Loucy (cell line): ENCODE data around the gene IL7R.

Experiments
- EZH2phosphoT487 ChIP-seq: fragments of 200-600 bp; IDR thresholded peaks from 2 replicates; pipeline ENCODE4 v1.6.1; 2018; ENCODE audit warnings: antibody characterized with exemption, mild to moderate bottlenecking, moderate library complexity, borderline replicate concordance
- TF ChIP-seq, protein P1 (sequence below): fragments of 200-600 bp; sonication (generic); conservative IDR thresholded peaks from 2 replicates; pipeline ENCODE4 v1.5.1; 2014; ENCODE audit warnings: mild to moderate bottlenecking, antibody characterized with exemption, low read length

DNA sequence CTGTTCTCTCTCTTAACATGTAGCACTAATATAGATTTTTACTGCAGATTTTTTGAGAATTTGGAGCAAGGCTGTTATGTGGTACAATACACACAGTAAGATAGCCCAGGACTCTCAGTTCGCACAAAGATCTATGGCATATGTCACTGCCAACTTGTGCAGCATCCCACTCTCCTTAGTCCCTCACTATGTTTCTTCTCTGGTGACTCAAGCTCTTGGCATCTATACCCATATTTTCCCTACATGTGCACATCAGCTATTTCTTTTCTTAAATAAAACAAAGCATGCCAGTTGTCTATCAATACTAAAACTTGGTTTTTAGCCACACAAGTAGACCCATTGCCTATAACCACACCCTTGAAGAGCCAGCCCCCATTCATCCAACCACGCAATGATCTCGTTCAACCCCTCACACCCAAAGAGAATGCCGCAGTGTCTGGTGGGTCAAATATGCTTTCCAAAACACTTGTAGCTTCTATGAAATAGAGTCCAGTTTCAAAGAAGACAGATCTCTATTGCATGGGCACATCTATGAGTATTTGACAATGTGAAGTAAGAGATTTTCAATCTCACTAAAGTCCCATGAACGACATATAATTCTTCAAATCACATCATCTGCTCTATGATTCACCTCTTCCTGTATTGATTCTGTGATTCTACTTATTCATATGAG is 18.2 kb upstream of the IL7R start:
- no peak for TF ChIP-seq EZH2phosphoT487
- TF ChIP-seq, protein P1, sequence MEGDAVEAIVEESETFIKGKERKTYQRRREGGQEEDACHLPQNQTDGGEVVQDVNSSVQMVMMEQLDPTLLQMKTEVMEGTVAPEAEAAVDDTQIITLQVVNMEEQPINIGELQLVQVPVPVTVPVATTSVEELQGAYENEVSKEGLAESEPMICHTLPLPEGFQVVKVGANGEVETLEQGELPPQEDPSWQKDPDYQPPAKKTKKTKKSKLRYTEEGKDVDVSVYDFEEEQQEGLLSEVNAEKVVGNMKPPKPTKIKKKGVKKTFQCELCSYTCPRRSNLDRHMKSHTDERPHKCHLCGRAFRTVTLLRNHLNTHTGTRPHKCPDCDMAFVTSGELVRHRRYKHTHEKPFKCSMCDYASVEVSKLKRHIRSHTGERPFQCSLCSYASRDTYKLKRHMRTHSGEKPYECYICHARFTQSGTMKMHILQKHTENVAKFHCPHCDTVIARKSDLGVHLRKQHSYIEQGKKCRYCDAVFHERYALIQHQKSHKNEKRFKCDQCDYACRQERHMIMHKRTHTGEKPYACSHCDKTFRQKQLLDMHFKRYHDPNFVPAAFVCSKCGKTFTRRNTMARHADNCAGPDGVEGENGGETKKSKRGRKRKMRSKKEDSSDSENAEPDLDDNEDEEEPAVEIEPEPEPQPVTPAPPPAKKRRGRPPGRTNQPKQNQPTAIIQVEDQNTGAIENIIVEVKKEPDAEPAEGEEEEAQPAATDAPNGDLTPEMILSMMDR, result no peak
